IMR-90 (cell line): ENCODE measurements around the gene ADGRB3. TPM values are rescaled to one million over a fixed set of nuclear protein-coding genes. Genes with fewer than 3 reads are reported as not detected.

Source experiments
- ATAC-seq: fragments of 200-7000 bp; cut with Tn5 transposase; 2 replicates; pipeline ENCODE4 v1.9.1; 2020; ENCODE audit warnings: low read depth, mild to moderate bottlenecking, moderate library complexity
- BruUV-seq: library from RNA; stranded (reverse); fragments of 400-500 nt; replicated peaks from 2 replicates; lab custom pipeline; 2021; lab: Mats Ljungman, UMichigan
- CTCF ChIA-PET: fragments of 300-600 bp; formaldehyde crosslinking; extraction: SDS; loops from one replicate; lab custom pipeline; 2021; ENCODE audit warnings: antibody characterized with exemption; lab: Yijun Ruan, JAX
- POLR2A ChIA-PET: fragments of 300-600 bp; sonication (Branson Sonifier 250); formaldehyde crosslinking; loops from one replicate; lab custom pipeline; 2022; ENCODE audit warnings: antibody characterized with exemption; ENCODE audit not compliant: unreplicated experiment; lab: Charles Lee
- DNase-seq: peaks from one replicate; pipeline ENCODE4 v3.0.0; 2013
- H2AFZ ChIP-seq: replicated peaks from 2 replicates; pipeline ENCODE3; 2013; ENCODE audit warnings: low read length, mild to moderate bottlenecking; ENCODE audit not compliant: poor library complexity
- H2AK5ac ChIP-seq: 2 replicates; pipeline ENCODE4 v1.6.1; 2013; ENCODE audit warnings: low read depth, low read length, inconsistent platforms
- H2AK9ac ChIP-seq: replicated peaks from 2 replicates; pipeline ENCODE3; 2013; ENCODE audit warnings: mild to moderate bottlenecking, low read depth, low read length, moderate library complexity; ENCODE audit not compliant: poor library complexity
- H2BK120ac ChIP-seq: 2 replicates; pipeline ENCODE4 v1.6.1; 2013; ENCODE audit warnings: low read depth, low read length, inconsistent platforms
- H2BK15ac ChIP-seq: 3 replicates; pipeline ENCODE4 v1.6.1; 2013; ENCODE audit warnings: low read depth, low read length, inconsistent platforms
- H2BK20ac ChIP-seq: 2 replicates; pipeline ENCODE4 v1.6.1; 2013; ENCODE audit warnings: low read depth, mild to moderate bottlenecking, inconsistent platforms, low read length, moderate library complexity
- H2BK5ac ChIP-seq: 2 replicates; pipeline ENCODE4 v1.6.1; 2013; ENCODE audit warnings: mild to moderate bottlenecking, low read depth, low read length, inconsistent platforms; ENCODE audit not compliant: poor library complexity, severe bottlenecking
- H3K14ac ChIP-seq: replicated peaks from 2 replicates; pipeline ENCODE4 v1.6.1; 2013; ENCODE audit warnings: low read depth, low read length, inconsistent platforms
- H3K18ac ChIP-seq: 2 replicates; pipeline ENCODE4 v1.6.1; 2013; ENCODE audit warnings: low read depth, low read length, control low read depth
- H3K23ac ChIP-seq: 2 replicates; pipeline ENCODE4 v1.6.1; 2013; ENCODE audit warnings: low read depth, low read length, inconsistent platforms
- H3K27ac ChIP-seq: 2 replicates; pipeline ENCODE4 v1.5.1; 2013; ENCODE audit warnings: mild to moderate bottlenecking, control low read depth, low read length; ENCODE audit not compliant: insufficient read depth
- H3K27me3 ChIP-seq: 2 replicates; pipeline ENCODE4 v1.6.1; 2013; ENCODE audit warnings: low read length; ENCODE audit not compliant: control insufficient read depth, insufficient read depth
- H3K36me3 ChIP-seq: 2 replicates; pipeline ENCODE4 v1.6.1; 2013; ENCODE audit warnings: low read length, mixed read lengths; ENCODE audit not compliant: control insufficient read depth, insufficient read depth
- H3K4ac ChIP-seq: 2 replicates; pipeline ENCODE4 v1.6.1; 2013; ENCODE audit warnings: low read depth, low read length, inconsistent platforms
- H3K4me1 ChIP-seq: 2 replicates; pipeline ENCODE4 v1.6.1; 2013; ENCODE audit warnings: low read length, mixed read lengths; ENCODE audit not compliant: control insufficient read depth, insufficient read depth
- H3K4me2 ChIP-seq: 2 replicates; pipeline ENCODE4 v1.6.1; 2013; ENCODE audit warnings: low read depth, mild to moderate bottlenecking, control low read depth, low read length, moderate library complexity
- H3K4me3 ChIP-seq: 2 replicates; pipeline ENCODE4 v1.5.1; 2013; ENCODE audit warnings: low read depth, mild to moderate bottlenecking, control low read depth, low read length, moderate library complexity; ENCODE audit not compliant: insufficient read depth
- H3K56ac ChIP-seq: 2 replicates; pipeline ENCODE4 v1.6.1; 2013; ENCODE audit warnings: low read length, inconsistent platforms; ENCODE audit not compliant: insufficient read depth; ENCODE audit errors: extremely low read depth
- H3K79me1 ChIP-seq, 2 experiments: 2 replicates each; pipeline ENCODE4 v1.6.1; 2013; ENCODE audit warnings: low read length in 2 of 2, inconsistent platforms in 1 of 2, low read depth in 1 of 2
- H3K9ac ChIP-seq: 2 replicates; pipeline ENCODE4 v1.6.1; 2013; ENCODE audit warnings: low read depth, low read length, control low read depth
- H3K9me1 ChIP-seq: 2 replicates; pipeline ENCODE4 v1.6.1; 2013; ENCODE audit warnings: low read length, inconsistent platforms; ENCODE audit not compliant: insufficient read depth
- H3K9me3 ChIP-seq: 2 replicates; pipeline ENCODE4 v1.6.1; 2013; ENCODE audit warnings: low read length; ENCODE audit not compliant: control insufficient read depth, insufficient read depth
- H4K20me1 ChIP-seq: 2 replicates; pipeline ENCODE4 v1.6.1; 2013; ENCODE audit warnings: low read length, inconsistent platforms; ENCODE audit not compliant: insufficient read depth
- H4K5ac ChIP-seq: 2 replicates; pipeline ENCODE4 v1.6.1; 2013; ENCODE audit warnings: mild to moderate bottlenecking, low read depth, low read length, control low read depth
- H4K8ac ChIP-seq, 2 experiments: 2 replicates each; pipeline ENCODE4 v1.6.1; 2013; ENCODE audit warnings: low read depth in 2 of 2, low read length in 2 of 2, control low read depth in 1 of 2, inconsistent platforms in 1 of 2
- H4K91ac ChIP-seq: 2 replicates; pipeline ENCODE4 v1.6.1; 2013; ENCODE audit warnings: low read depth, low read length, inconsistent platforms; ENCODE audit not compliant: insufficient read depth
- CEBPB ChIP-seq: IDR thresholded peaks from 2 replicates; pipeline ENCODE4 v1.6.1; 2012; ENCODE audit warnings: low read depth, low read length, improper control_type of control experiment
- CTCF ChIP-seq: conservative IDR thresholded peaks from 2 replicates; pipeline ENCODE4 v1.5.1; 2012; ENCODE audit warnings: mild to moderate bottlenecking, low read depth, low read length, improper control_type of control experiment
- RAD21 ChIP-seq: IDR thresholded peaks from 2 replicates; pipeline ENCODE4 v1.6.1; 2012; ENCODE audit warnings: low read length, improper control_type of control experiment
- WGBS, 2 experiments: methylation state at CpG; one replicate each; pipeline versions ENCODE4 v1.1.5 to v1.1.7; 2013; ENCODE audit warnings: missing lambda C conversion rate in 2 of 2; ENCODE audit not compliant: insufficient read length in 1 of 2; ENCODE audit errors: extremely low coverage in 2 of 2; 5-methylcytosine and 5-hydroxymethylcytosine counted together
- dilution Hi-C: fragments of 300-500 bp; cut with HindIII; formaldehyde crosslinking; loops from one replicate; pipeline ENCODE4 v1.14.3; 2018; ENCODE audit warnings: low sequenced_read_pairs; ENCODE audit not compliant: unreplicated experiment
- in situ Hi-C: fragments of 300-500 bp; cut with MboI; formaldehyde crosslinking; loops from 3 replicates; pipeline ENCODE4 v1.14.3; 2019; ENCODE audit warnings: low sequenced_read_pairs, inconsistent platforms, mixed read lengths
- intact Hi-C: fragments of 100-400 bp; cut with micrococcal nuclease; formaldehyde crosslinking; loops from 2 replicates; pipeline ENCODE4 v1.10.0; 2022
- polyA plus RNA-seq, 3 experiments: library from polyadenylated mRNA; depleted of rRNA; stranded (reverse); fragments of >200 nt; gene quantifications; 2 replicates each; pipeline ENCODE4 v1.2.3, GENCODE V29; 2012; ENCODE audit warnings: low replicate concordance in 1 of 3
- total RNA-seq: library from RNA; depleted of rRNA; stranded (reverse); fragments of >200 nt; gene quantifications from 2 replicates; pipeline ENCODE4 v1.2.3, GENCODE V29; 2012

Gene ADGRB3
- total and polyA plus RNA-seq, 2 of the 4 experiments (the other 2 are of a cell fraction) = not detected

GRCh38 chr6:69155467-69155866 is 520.4 kb downstream of the ADGRB3 start:
- no peak overlapping the region for H3K4ac ChIP-seq
- H3K9me3 ChIP-seq = no peaks in the 10 kb centered on the region
- in situ Hi-C loops = no loop called here
- H3K18ac ChIP-seq = no peak overlapping the region
- H2BK5ac ChIP-seq = no peak overlapping the region
- H3K27ac ChIP-seq = no peak overlapping the region
- ATAC-seq (no peak), DNase-seq (no peak)
- no peak overlapping the region for H3K4me3 ChIP-seq
- no peak overlapping the region for H4K8ac ChIP-seq
- no peaks in the 10 kb centered on the region for H3K27me3 ChIP-seq
- H3K79me1 ChIP-seq = no peaks in the 10 kb centered on the region
- no peak overlapping the region for H4K91ac ChIP-seq
- H3K56ac ChIP-seq = no peak overlapping the region
- intact Hi-C loops = no loop called here
- no CpG with 5 or more reads among the region's 1 CpG for WGBS, 2 experiments
- dilution Hi-C loops = no loop called here
- H3K9ac ChIP-seq = no peak overlapping the region
- no peak overlapping the region for H3K14ac ChIP-seq
- H2BK120ac ChIP-seq = no peak overlapping the region
- no peak overlapping the region for H2BK15ac ChIP-seq
- BruUV-seq = no TSS peak
- TF ChIP-seq CTCF (peak; percentile 7; the same call in 1 of the 2 replicates), CEBPB (no peak), RAD21 (no peak)
- no peaks in the 10 kb centered on the region for H3K36me3 ChIP-seq
- H3K4me1 ChIP-seq = no peaks in the 10 kb centered on the region
- no peak overlapping the region for H2BK20ac ChIP-seq
- no peak overlapping the region for H2AFZ ChIP-seq
- H2AK9ac ChIP-seq = no peak overlapping the region
- H4K20me1 ChIP-seq = no peaks in the 10 kb centered on the region
- H3K9me1 ChIP-seq = no peaks in the 10 kb centered on the region
- no peak overlapping the region for H2AK5ac ChIP-seq
- no peak overlapping the region for H3K23ac ChIP-seq
- POLR2A ChIA-PET = no interaction called here
- H4K5ac ChIP-seq = no peak overlapping the region
- CTCF ChIA-PET = interaction anchor here (0.7 kb wide), 1 partner anchor 9 kb away, joined by 3 read pairs; no protein-coding TSS in a partner anchor
- H3K4me2 ChIP-seq = no peak overlapping the region
